GM18867 (cell line): ENCODE measurements around the gene ARSK.
"Not testable (repeated sequence)": the region's sequence is repeated elsewhere in the genome, so short reads cannot be mapped to it uniquely, and the experiment has no call there.

Source experiments
- ATAC-seq: cut with Tn5 transposase; IDR thresholded peaks from one replicate; pipeline ENCODE4 v1.9.1; 2021; ENCODE audit warnings: mild to moderate bottlenecking, moderate library complexity; ENCODE audit not compliant: unreplicated experiment

The ARSK gene

GRCh38 chr5:95646226-95646568 is 91.3 kb downstream of the ARSK start:
- ATAC-seq: not testable (repeated sequence)

GRCh38 chr5:95646569-95647431 is 91.9 kb downstream of the ARSK start, which contains the start of gene RFESD:
TSS of gene RFESD (plus strand) at chr5:95646777. CDS start at chr5:95652272, 5,495 bp downstream.
- peak; percentile 96 for ATAC-seq

GRCh38 chr5:95647886-95648860 is 93.3 kb downstream of the ARSK start:
- no peak for ATAC-seq

- no peak for ATAC-seq
Observed at GRCh38 chr5:95649274-95649673, 94.4 kb downstream of the ARSK start.

- no peak for ATAC-seq
Observed at GRCh38 chr5:95649842-95650620, 95.1 kb downstream of the ARSK start.

- ATAC-seq: no peak
Observed at GRCh38 chr5:95652849-95653248, 97.9 kb downstream of the ARSK start.

- ATAC-seq: no peak
Observed at GRCh38 chr5:95654196-95654595, 99.3 kb downstream of the ARSK start.
